PC-3 (cell line): ENCODE data around the gene ANK3. TPM values are rescaled to one million over a fixed set of nuclear protein-coding genes. Genes with fewer than 3 reads are reported as not detected.

Source experiments
- ATAC-seq: fragments of 200-7000 bp; cut with Tn5 transposase; 2 replicates; pipeline ENCODE4 v1.9.1; 2020; ENCODE audit warnings: mild to moderate bottlenecking, moderate library complexity
- BruUV-seq: library from RNA; stranded (reverse); fragments of 400-500 nt; replicated peaks from 2 replicates; lab custom pipeline; 2021; lab: Mats Ljungman, UMichigan
- CTCF ChIA-PET: fragments of 300-600 bp; sonication (Branson Sonifier 250); formaldehyde crosslinking; loops from one replicate; lab custom pipeline; 2022; ENCODE audit warnings: antibody characterized with exemption; lab: Charles Lee
- POLR2A ChIA-PET: fragments of 300-600 bp; sonication (Branson Sonifier 250); formaldehyde crosslinking; loops from one replicate; lab custom pipeline; 2022; ENCODE audit warnings: antibody characterized with exemption; ENCODE audit not compliant: unreplicated experiment; lab: Charles Lee
- DNase-seq: peaks from one replicate; pipeline ENCODE4 v3.0.0-alpha.2; 2015
- H2AFZ ChIP-seq: fragments of 300-600 bp; sonication (generic); 2 replicates; pipeline ENCODE4 v1.6.0; 2016; ENCODE audit warnings: antibody characterized with exemption, low read length
- H3F3A ChIP-seq: fragments of 300-600 bp; sonication (generic); one replicate; pipeline ENCODE4 v1.6.0; 2017; ENCODE audit warnings: antibody characterized with exemption, low read length, control low read depth, mild to moderate bottlenecking; ENCODE audit not compliant: unreplicated experiment
- H3K27ac ChIP-seq: fragments of 300-600 bp; sonication (generic); 2 replicates; pipeline ENCODE4 v1.5.1; 2016; ENCODE audit warnings: mild to moderate bottlenecking, low read length
- H3K27me3 ChIP-seq: fragments of 300-600 bp; sonication (generic); 2 replicates; pipeline ENCODE4 v1.6.1; 2016; ENCODE audit warnings: low read length, mixed read lengths
- H3K36me3 ChIP-seq: fragments of 300-600 bp; sonication (generic); 2 replicates; pipeline ENCODE4 v1.6.1; 2016; ENCODE audit warnings: low read depth, mixed run types, low read length, mixed read lengths
- H3K4me1 ChIP-seq: fragments of 300-600 bp; sonication (generic); 2 replicates; pipeline ENCODE4 v1.5.1; 2016; ENCODE audit warnings: low read length; ENCODE audit not compliant: insufficient read depth
- H3K4me2 ChIP-seq: fragments of 300-600 bp; sonication (generic); 2 replicates; pipeline ENCODE4 v1.6.0; 2016; ENCODE audit warnings: low read length
- H3K4me3 ChIP-seq: fragments of 300-600 bp; sonication (generic); 2 replicates; pipeline ENCODE4 v1.5.1; 2016; ENCODE audit warnings: mild to moderate bottlenecking, low read length, mixed read lengths
- H3K79me2 ChIP-seq: fragments of 300-600 bp; sonication (generic); 2 replicates; pipeline ENCODE4 v1.6.1; 2017; ENCODE audit warnings: low read length, mixed read lengths
- H3K9ac ChIP-seq: fragments of 300-600 bp; sonication (generic); 2 replicates; pipeline ENCODE4 v1.6.0; 2016; ENCODE audit warnings: mild to moderate bottlenecking, low read length
- H3K9me2 ChIP-seq: fragments of 300-600 bp; sonication (generic); replicated peaks from 2 replicates; pipeline ENCODE4 v1.6.1; 2016; ENCODE audit warnings: mixed run types, low read length, mixed read lengths
- H3K9me3 ChIP-seq: fragments of 300-600 bp; sonication (generic); 2 replicates; pipeline ENCODE4 v1.6.1; 2016; ENCODE audit warnings: low read length, mixed read lengths
- H4K20me1 ChIP-seq: fragments of 300-600 bp; sonication (generic); 2 replicates; pipeline ENCODE4 v1.6.1; 2016; ENCODE audit warnings: low read length, mixed read lengths
- EZH2 ChIP-seq: fragments of 300-600 bp; sonication (generic); IDR thresholded peaks from one replicate; pipeline ENCODE4 v1.6.1; 2017; ENCODE audit warnings: antibody characterized with exemption, mild to moderate bottlenecking, low read length; ENCODE audit not compliant: unreplicated experiment
- EZH2phosphoT487 ChIP-seq: fragments of 300-600 bp; sonication (generic); IDR thresholded peaks from 2 replicates; pipeline ENCODE4 v1.6.1; 2018; ENCODE audit warnings: mild to moderate bottlenecking, antibody characterized with exemption, low read length, borderline replicate concordance
- intact Hi-C: fragments of 100-400 bp; cut with micrococcal nuclease; formaldehyde crosslinking; loops from 2 replicates; pipeline ENCODE4 v1.9.0; 2023
- total RNA-seq: library from RNA; depleted of rRNA; stranded (reverse); fragments of >200 nt; gene quantifications from 2 replicates; pipeline ENCODE4 v1.2.3, GENCODE V29; 2014
- TF ChIP-seq, protein P1 (sequence below): fragments of 300-600 bp; sonication (generic); conservative IDR thresholded peaks from 2 replicates; pipeline ENCODE4 v1.5.1; 2017; ENCODE audit warnings: antibody characterized with exemption, low read depth, mild to moderate bottlenecking, low read length

The ANK3 gene
- total RNA-seq, 1 experiment from 2014 or later, result 29.5 TPM

DNA sequence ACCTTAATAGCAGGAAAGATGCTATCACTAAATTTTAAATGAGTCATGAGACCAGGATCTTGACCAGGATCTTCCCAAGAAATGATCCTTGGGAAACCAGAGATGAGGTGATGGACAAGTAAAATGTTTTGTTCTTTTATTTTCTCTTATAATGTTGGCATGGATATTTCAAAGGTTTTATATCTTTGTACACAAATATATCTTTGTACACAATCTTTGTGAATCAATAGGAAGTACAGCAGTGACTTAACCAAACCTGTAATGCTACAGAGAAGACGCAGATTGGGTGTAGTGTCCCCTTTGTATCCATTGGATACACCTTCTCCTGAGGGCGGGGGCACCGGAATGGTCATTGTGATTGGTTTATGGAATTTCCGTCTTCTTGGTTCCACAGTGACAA lies 303.3 kb downstream of the ANK3 start:
- TF ChIP-seq EZH2 (no peak), EZH2phosphoT487 (no peak)
- TF ChIP-seq, protein P1, sequence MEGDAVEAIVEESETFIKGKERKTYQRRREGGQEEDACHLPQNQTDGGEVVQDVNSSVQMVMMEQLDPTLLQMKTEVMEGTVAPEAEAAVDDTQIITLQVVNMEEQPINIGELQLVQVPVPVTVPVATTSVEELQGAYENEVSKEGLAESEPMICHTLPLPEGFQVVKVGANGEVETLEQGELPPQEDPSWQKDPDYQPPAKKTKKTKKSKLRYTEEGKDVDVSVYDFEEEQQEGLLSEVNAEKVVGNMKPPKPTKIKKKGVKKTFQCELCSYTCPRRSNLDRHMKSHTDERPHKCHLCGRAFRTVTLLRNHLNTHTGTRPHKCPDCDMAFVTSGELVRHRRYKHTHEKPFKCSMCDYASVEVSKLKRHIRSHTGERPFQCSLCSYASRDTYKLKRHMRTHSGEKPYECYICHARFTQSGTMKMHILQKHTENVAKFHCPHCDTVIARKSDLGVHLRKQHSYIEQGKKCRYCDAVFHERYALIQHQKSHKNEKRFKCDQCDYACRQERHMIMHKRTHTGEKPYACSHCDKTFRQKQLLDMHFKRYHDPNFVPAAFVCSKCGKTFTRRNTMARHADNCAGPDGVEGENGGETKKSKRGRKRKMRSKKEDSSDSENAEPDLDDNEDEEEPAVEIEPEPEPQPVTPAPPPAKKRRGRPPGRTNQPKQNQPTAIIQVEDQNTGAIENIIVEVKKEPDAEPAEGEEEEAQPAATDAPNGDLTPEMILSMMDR, result no peak
- H3K27ac ChIP-seq, result no peak overlapping the region
- H3K27me3 ChIP-seq, result no peaks in the 10 kb centered on the region
- H3K9ac ChIP-seq, result no peak overlapping the region
- 0 out of 2 replicates have a peak, but pooled peaks cover 2% of the 10 kb centered on the region for H3K36me3 ChIP-seq
- no peaks in the 10 kb centered on the region for H3K9me3 ChIP-seq
- no peaks in the 10 kb centered on the region for H3F3A ChIP-seq
- H3K4me1 ChIP-seq, result peaks cover 8% of the 10 kb centered on the region
- ATAC-seq (no peak), DNase-seq (no peak)
- no peak overlapping the region for H3K4me3 ChIP-seq
- BruUV-seq, result no TSS peak
- intact Hi-C loops, result no loop called here
- H3K9me2 ChIP-seq, result no peaks in the 10 kb centered on the region
- CTCF ChIA-PET, result no interaction called here
- POLR2A ChIA-PET, result interaction anchor here (0.7 kb wide), 1 partner anchor 124 kb away, joined by 4 read pairs; no protein-coding TSS in a partner anchor
- no peaks in the 10 kb centered on the region for H4K20me1 ChIP-seq
- H3K4me2 ChIP-seq, result no peak overlapping the region
- no peaks in the 10 kb centered on the region for H3K79me2 ChIP-seq
- H2AFZ ChIP-seq, result no peak overlapping the region

DNA sequence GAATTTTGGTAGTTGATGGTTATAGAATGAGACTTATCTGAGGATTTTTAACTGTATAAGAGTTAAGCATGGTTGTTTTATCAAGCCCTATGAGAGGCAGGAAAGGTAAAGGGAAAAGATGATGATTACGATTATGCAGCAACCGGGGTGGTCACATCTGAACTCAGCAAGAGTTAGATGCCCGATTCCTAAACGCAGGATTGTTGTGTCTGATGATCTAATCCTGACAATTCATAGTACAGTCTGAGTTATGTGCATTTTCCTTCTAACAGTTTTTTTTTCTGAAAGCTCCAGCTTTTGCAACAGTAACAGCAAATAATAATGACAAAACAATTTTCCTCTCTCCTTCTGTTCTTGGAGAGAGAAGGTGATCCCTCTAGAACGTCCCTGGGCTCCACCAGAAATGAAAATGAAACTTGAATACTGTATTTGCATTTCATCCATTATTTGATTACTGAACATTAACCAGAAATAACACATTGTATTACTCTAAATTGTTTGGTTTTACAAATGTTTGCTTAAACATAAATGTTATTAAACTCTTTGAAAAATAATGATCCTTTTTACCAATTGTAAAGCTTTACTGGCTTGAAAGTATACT lies 306.8 kb downstream of the ANK3 start:
- TF ChIP-seq, protein P1, result no peak
- TF ChIP-seq EZH2 (no peak), EZH2phosphoT487 (no peak)
- POLR2A ChIA-PET, result no interaction called here

DNA sequence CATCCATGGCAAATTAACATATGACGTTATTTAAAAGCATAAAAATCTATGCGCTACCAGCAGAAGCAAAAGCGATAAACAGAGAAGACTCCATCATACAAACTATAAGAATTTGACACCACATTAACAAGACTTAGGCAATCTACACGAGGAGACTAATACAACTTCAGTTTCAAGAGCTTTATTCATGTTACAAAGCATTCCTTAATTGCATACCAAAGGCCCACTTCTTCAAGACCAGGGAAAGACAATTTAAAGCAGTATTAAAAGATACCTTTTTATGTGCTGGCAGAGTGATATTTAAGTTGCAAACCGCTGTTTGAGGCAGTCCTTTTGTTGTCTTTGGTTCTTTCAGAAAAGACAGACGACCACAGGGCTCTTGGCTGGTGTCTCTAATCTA lies 307.3 kb downstream of the ANK3 start:
- Histone ChIP-seq H3K36me3 (0 out of 2 replicates have a peak, but pooled peaks cover 2% of the 10 kb centered on the region), H3K27me3 (no peaks in the 10 kb centered on the region), H3K4me2 (no peak overlapping the region), H3K9me2 (no peaks in the 10 kb centered on the region), H3K9me3 (no peaks in the 10 kb centered on the region), H3F3A (no peaks in the 10 kb centered on the region), H3K4me3 (no peak overlapping the region), H3K9ac (no peak overlapping the region), H3K4me1 (no peaks in the 10 kb centered on the region), H3K79me2 (no peaks in the 10 kb centered on the region), H3K27ac (no peak overlapping the region), H2AFZ (no peak overlapping the region), H4K20me1 (no peaks in the 10 kb centered on the region)
- ChIA-PET POLR2A (no interaction called here), CTCF (no interaction called here)
- BruUV-seq, result no TSS peak
- ATAC-seq (no peak), DNase-seq (no peak)
- intact Hi-C loops, result no loop called here
- TF ChIP-seq EZH2phosphoT487, result no peak
- TF ChIP-seq, protein P1, result no peak
- TF ChIP-seq EZH2, result no peak

More for the DNA sequence above, 306.8 kb downstream of the ANK3 start:
- DNase-seq (no peak), ATAC-seq (no peak)
- Histone ChIP-seq H2AFZ (no peak overlapping the region), H3K36me3 (0 out of 2 replicates have a peak, but pooled peaks cover 2% of the 10 kb centered on the region), H3K27me3 (no peaks in the 10 kb centered on the region), H3K27ac (no peak overlapping the region), H3K79me2 (no peaks in the 10 kb centered on the region), H3K4me3 (no peak overlapping the region), H3K9ac (no peak overlapping the region), H4K20me1 (no peaks in the 10 kb centered on the region), H3K9me3 (no peaks in the 10 kb centered on the region), H3K4me2 (no peak overlapping the region), H3K9me2 (no peaks in the 10 kb centered on the region), H3F3A (no peaks in the 10 kb centered on the region), H3K4me1 (no peaks in the 10 kb centered on the region)
- intact Hi-C loops, result no loop called here
- no TSS peak for BruUV-seq
- CTCF ChIA-PET, result no interaction called here
